RWPE1 (cell line): ENCODE data around the gene ADCY1.

ENCODE experiments used
- CTCF ChIA-PET: fragments of 350-600 bp; sonication (Branson Sonifier 250); formaldehyde crosslinking; extraction: SDS; loops from one replicate; lab custom pipeline; 2021; lab: Yijun Ruan, JAX
- POLR2A ChIA-PET: fragments of 400-600 bp; formaldehyde crosslinking; extraction: SDS; loops from one replicate; lab custom pipeline; 2020; ENCODE audit warnings: antibody characterized with exemption; ENCODE audit not compliant: low non-redundant PET; lab: Yijun Ruan, JAX
- DNase-seq: peaks from one replicate; pipeline ENCODE4 v3.0.0; 2012; ENCODE audit warnings: low spot score
- H3K27ac ChIP-seq: fragments of 450-650 bp; 2 replicates; pipeline ENCODE4 v1.5.1; 2017
- CTCF ChIP-seq: fragments of 450-650 bp; conservative IDR thresholded peaks from 2 replicates; pipeline ENCODE4 v1.5.1; 2017; ENCODE audit warnings: low read depth, mild to moderate bottlenecking

Gene ADCY1

GRCh38 chr7:45584261-45585210, 10.4 kb downstream of the ADCY1 start:
- no peak for DNase-seq
- TF ChIP-seq CTCF, result no peak
- no peak overlapping the region for H3K27ac ChIP-seq
- ChIA-PET CTCF (no interaction called here), POLR2A (no interaction called here)

GRCh38 chr7:45585628-45586027, 11.5 kb downstream of the ADCY1 start:
- no peak for DNase-seq
- POLR2A ChIA-PET, result no interaction called here
- H3K27ac ChIP-seq, result no peak overlapping the region
- no peak for TF ChIP-seq CTCF
- CTCF ChIA-PET, result interaction anchor here (0.5 to 0.6 kb wide), 2 partner anchors 9 to 1590 kb away, joined by 3 to 4 read pairs; no protein-coding TSS in a partner anchor

- DNase-seq, result no peak
- no peak overlapping the region for H3K27ac ChIP-seq
- TF ChIP-seq CTCF, result no peak
- CTCF ChIA-PET, result no interaction called here
- POLR2A ChIA-PET, result no interaction called here
These were observed 12.7 kb downstream of the ADCY1 start for GRCh38 chr7:45586542-45587520.

- no peak for DNase-seq
- POLR2A ChIA-PET, result no interaction called here
- CTCF ChIA-PET, result no interaction called here
- no peak overlapping the region for H3K27ac ChIP-seq
- no peak for TF ChIP-seq CTCF
These were observed 14.3 kb downstream of the ADCY1 start for GRCh38 chr7:45588466-45588865.

GRCh38 chr7:45589061-45589460, 14.9 kb downstream of the ADCY1 start:
- H3K27ac ChIP-seq, result no peak overlapping the region
- ChIA-PET POLR2A (no interaction called here), CTCF (interaction anchor here (0.6 kb wide), 1 partner anchor 25 kb away, joined by 4 read pairs; no protein-coding TSS in a partner anchor)

More at GRCh38 chr7:45589061-45589460, 14.9 kb downstream of the ADCY1 start:
- DNase-seq, result no peak
- no peak for TF ChIP-seq CTCF
